Loucy (cell line): ENCODE measurements around the gene EHD2.

Experiments
- EZH2phosphoT487 ChIP-seq: fragments of 200-600 bp; IDR thresholded peaks from 2 replicates; pipeline ENCODE4 v1.6.1; 2018; ENCODE audit warnings: antibody characterized with exemption, mild to moderate bottlenecking, moderate library complexity, borderline replicate concordance
- TF ChIP-seq, protein P1 (sequence below): fragments of 200-600 bp; sonication (generic); conservative IDR thresholded peaks from 2 replicates; pipeline ENCODE4 v1.5.1; 2014; ENCODE audit warnings: mild to moderate bottlenecking, antibody characterized with exemption, low read length

DNA sequence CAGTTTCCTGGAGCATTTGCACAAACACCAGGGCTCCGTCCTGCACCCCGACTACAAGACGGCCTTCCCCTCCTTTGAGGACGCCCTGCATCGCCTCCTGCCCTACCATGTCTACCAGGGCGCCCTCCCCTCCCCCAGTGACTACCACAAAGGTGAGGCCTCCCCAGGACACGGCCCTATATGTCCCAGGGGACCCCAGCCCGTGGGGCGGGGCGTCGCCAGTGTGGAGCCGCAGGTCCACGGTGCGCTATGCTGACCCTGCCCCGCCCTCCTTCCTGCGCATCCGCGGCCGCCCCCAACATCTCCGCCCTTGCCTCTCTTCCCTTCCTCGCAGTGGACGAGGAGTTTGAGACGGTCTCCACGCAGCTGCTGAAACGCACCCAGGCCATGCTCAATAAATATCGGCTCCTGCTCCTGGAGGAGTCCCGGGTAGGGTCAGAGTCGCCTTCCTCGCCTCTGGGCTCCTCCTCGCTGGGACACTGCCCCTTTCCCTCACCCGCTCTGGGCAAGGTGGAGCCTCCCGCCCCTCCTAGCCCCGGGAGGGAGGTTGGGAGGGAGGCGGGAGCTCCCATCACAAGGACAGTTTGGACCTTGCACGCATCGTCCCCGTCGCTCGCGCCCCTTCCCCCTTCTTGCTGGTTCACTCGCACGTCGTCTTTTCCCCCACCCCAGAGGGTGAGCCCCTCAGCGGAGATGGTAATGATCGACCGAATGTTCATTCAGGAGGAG lies 14.4 kb upstream of the EHD2 start:
- TF ChIP-seq, protein P1, sequence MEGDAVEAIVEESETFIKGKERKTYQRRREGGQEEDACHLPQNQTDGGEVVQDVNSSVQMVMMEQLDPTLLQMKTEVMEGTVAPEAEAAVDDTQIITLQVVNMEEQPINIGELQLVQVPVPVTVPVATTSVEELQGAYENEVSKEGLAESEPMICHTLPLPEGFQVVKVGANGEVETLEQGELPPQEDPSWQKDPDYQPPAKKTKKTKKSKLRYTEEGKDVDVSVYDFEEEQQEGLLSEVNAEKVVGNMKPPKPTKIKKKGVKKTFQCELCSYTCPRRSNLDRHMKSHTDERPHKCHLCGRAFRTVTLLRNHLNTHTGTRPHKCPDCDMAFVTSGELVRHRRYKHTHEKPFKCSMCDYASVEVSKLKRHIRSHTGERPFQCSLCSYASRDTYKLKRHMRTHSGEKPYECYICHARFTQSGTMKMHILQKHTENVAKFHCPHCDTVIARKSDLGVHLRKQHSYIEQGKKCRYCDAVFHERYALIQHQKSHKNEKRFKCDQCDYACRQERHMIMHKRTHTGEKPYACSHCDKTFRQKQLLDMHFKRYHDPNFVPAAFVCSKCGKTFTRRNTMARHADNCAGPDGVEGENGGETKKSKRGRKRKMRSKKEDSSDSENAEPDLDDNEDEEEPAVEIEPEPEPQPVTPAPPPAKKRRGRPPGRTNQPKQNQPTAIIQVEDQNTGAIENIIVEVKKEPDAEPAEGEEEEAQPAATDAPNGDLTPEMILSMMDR, result no peak
- TF ChIP-seq EZH2phosphoT487, result no peak
